RWPE2 (cell line): Measurements from ENCODE around the gene PHACTR1.

Source experiments
- ATAC-seq: fragments of 200-7000 bp; cut with Tn5 transposase; 3 replicates; pipeline ENCODE4 v1.9.1; 2021; ENCODE audit warnings: low read depth
- DNase-seq: peaks from one replicate; pipeline ENCODE4 v3.0.0-alpha.2; 2020; ENCODE audit warnings: low spot score
- H3K27ac ChIP-seq: fragments of 450-650 bp; 2 replicates; pipeline ENCODE4 v1.5.1; 2017; ENCODE audit warnings: mild to moderate bottlenecking; ENCODE audit not compliant: poor library complexity, severe bottlenecking
- H3K27me3 ChIP-seq: fragments of 250-450 bp; sonication (Bioruptor Pico); 2 replicates; pipeline ENCODE4 v1.5.1; 2021; ENCODE audit warnings: mild to moderate bottlenecking, moderate library complexity; ENCODE audit not compliant: insufficient read depth, poor library complexity, severe bottlenecking
- H3K36me3 ChIP-seq: fragments of 250-450 bp; sonication (Bioruptor Pico); 2 replicates; pipeline ENCODE4 v1.5.1; 2020; ENCODE audit warnings: low read depth, mild to moderate bottlenecking, moderate library complexity
- H3K4me1 ChIP-seq: fragments of 250-450 bp; sonication (Bioruptor Pico); 2 replicates; pipeline ENCODE4 v1.5.1; 2021; ENCODE audit warnings: mild to moderate bottlenecking, moderate library complexity; ENCODE audit not compliant: insufficient read depth, poor library complexity, severe bottlenecking
- H3K4me3 ChIP-seq: fragments of 250-450 bp; sonication (Bioruptor Pico); 2 replicates; pipeline ENCODE4 v1.5.1; 2021; ENCODE audit warnings: mild to moderate bottlenecking, moderate library complexity; ENCODE audit not compliant: severe bottlenecking
- H3K9me3 ChIP-seq: fragments of 250-450 bp; sonication (Bioruptor Pico); 2 replicates; pipeline ENCODE4 v1.5.1; 2021; ENCODE audit warnings: mild to moderate bottlenecking, moderate library complexity; ENCODE audit not compliant: severe bottlenecking
- CTCF ChIP-seq: fragments of 450-650 bp; IDR thresholded peaks from one replicate; pipeline ENCODE4 v1.5.1; 2017; ENCODE audit warnings: mild to moderate bottlenecking, moderate library complexity; ENCODE audit not compliant: poor library complexity, severe bottlenecking

PHACTR1 gene

GRCh38 chr6:12990162-12990561, 273.6 kb downstream of the PHACTR1 start:
- no peaks in the 10 kb centered on the region for H3K36me3 ChIP-seq
- H3K27me3 ChIP-seq: no peaks in the 10 kb centered on the region
- ATAC-seq (no peak), DNase-seq (no peak)
- no peaks in the 10 kb centered on the region for H3K9me3 ChIP-seq
- no peaks in the 10 kb centered on the region for H3K4me1 ChIP-seq
- no peak for TF ChIP-seq CTCF
- H3K27ac ChIP-seq: no peak overlapping the region
- no peak overlapping the region for H3K4me3 ChIP-seq

- DNase-seq (no peak), ATAC-seq (no peak)
- no peaks in the 10 kb centered on the region for H3K9me3 ChIP-seq
- no peaks in the 10 kb centered on the region for H3K27me3 ChIP-seq
- TF ChIP-seq CTCF: no peak
- H3K36me3 ChIP-seq: no peaks in the 10 kb centered on the region
- H3K27ac ChIP-seq: no peak overlapping the region
- no peak overlapping the region for H3K4me3 ChIP-seq
- H3K4me1 ChIP-seq: no peaks in the 10 kb centered on the region
Measured at GRCh38 chr6:12991435-12991834, 274.9 kb downstream of the PHACTR1 start.

DNA sequence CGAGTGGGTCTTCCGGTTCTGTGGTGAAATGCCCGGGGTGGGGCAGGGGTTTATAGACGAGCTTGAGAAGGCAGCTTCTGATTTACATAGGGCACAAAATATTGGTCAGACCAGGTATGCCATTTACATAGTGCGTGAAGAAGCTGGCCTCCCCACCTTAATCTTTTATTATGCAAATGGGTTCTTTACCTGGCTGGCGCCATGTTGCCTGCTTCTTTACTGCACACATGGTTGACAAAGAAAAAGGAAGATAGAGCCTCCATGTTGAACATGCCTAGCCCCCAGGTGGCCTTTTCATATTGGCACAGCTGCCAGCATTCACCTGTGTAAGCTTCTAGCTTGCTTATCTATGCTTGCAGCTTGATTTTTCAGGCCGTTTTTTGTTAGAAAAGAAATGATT, 276.2 kb downstream of the PHACTR1 start:
- H3K27ac ChIP-seq: no peak overlapping the region

DNA sequence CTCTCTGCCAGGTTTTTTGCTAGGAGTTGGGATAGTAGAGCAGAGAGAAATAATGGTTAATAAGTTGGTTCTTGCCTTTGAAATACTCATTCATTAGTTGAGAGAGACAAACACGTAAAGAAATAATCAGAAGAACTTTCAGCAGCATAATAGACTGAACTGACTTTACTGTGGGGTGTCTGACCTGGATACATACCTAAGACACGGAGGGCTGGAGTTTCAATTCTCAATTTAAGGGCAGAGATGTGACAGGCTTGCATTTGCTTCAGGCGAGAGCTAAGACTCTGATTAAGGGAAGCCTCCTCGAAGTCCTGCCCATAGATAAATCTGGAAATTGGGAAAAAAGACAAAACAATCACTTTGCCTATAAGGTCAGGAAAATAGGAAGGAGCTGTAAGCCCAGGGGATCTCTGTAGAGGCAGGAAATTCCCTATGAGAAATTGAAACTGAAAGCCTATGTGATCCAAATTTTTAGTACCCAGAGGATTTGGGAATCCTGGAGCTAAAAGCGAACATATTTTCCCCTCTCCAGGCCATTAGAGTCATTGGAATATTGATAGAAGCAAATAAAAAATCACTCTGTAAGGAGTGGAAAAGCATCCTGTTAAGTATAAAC, 276.8 kb downstream of the PHACTR1 start:
- no peak overlapping the region for H3K4me3 ChIP-seq
- ATAC-seq (no peak), DNase-seq (no peak)
- H3K36me3 ChIP-seq: no peaks in the 10 kb centered on the region
- no peaks in the 10 kb centered on the region for H3K9me3 ChIP-seq
- TF ChIP-seq CTCF: no peak
- H3K27me3 ChIP-seq: no peaks in the 10 kb centered on the region
- H3K4me1 ChIP-seq: no peaks in the 10 kb centered on the region
- H3K27ac ChIP-seq: no peak overlapping the region

More for the DNA sequence above, 276.2 kb downstream of the PHACTR1 start:
- Histone ChIP-seq H3K4me1 (no peaks in the 10 kb centered on the region), H3K4me3 (no peak overlapping the region), H3K36me3 (no peaks in the 10 kb centered on the region), H3K27me3 (no peaks in the 10 kb centered on the region), H3K9me3 (no peaks in the 10 kb centered on the region)
- no peak for TF ChIP-seq CTCF
- ATAC-seq (no peak), DNase-seq (no peak)

- Histone ChIP-seq H3K9me3 (no peaks in the 10 kb centered on the region), H3K27me3 (no peaks in the 10 kb centered on the region), H3K4me3 (no peak overlapping the region), H3K4me1 (no peaks in the 10 kb centered on the region), H3K27ac (no peak overlapping the region), H3K36me3 (no peaks in the 10 kb centered on the region)
- DNase-seq: no peak
- no peak for ATAC-seq
- no peak for TF ChIP-seq CTCF
Measured at GRCh38 chr6:12995419-12995818, 278.9 kb downstream of the PHACTR1 start.
